ENCODE data around the gene SLC25A14. TPM values are rescaled to one million over a fixed set of nuclear protein-coding genes. Genes with fewer than 3 reads are reported as not detected.

The SLC25A14 gene, protein sequence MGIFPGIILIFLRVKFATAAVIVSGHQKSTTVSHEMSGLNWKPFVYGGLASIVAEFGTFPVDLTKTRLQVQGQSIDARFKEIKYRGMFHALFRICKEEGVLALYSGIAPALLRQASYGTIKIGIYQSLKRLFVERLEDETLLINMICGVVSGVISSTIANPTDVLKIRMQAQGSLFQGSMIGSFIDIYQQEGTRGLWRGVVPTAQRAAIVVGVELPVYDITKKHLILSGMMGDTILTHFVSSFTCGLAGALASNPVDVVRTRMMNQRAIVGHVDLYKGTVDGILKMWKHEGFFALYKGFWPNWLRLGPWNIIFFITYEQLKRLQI
- total RNA-seq: 8.3 and 11.6 TPM in 2 replicates

GRCh38 chrX:130339408-130340222 is at the start of gene SLC25A14:
Gene SLC25A14 (plus strand): TSS chrX:130339919. CDS start chrX:130340279, 360 bp downstream.

DNA sequence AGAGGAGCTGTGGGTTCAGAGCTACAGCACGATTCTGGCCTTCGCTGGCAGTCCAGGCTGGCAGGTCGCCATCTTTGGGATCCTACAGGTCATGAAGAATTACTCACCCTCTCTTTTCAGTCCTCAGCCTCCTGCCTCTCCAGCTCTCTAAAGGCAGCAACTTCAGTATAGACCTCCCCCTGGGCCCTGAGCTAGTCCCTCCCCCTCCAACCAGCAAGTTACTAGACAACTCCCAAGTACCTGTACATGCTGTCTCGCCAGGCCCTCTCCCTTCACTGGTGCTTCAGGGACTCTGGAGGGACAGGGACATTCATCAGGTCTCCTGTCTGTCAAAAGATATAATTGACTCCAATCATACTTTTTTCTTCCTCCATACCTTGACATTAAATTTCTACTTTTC is 45.8 kb downstream of the SLC25A14 start, which contains the start of gene GPR119:
Gene GPR119 (minus strand): TSS at position 155 of the 400 bp plus-strand sequence. CDS start 227 bp downstream, outside the sequence.

GRCh38 chrX:130401415-130402207 is 61.9 kb downstream of the SLC25A14 start, which contains the start of gene RBMX2:
Gene RBMX2 (plus strand): TSS chrX:130401987. CDS start chrX:130402033, 46 bp downstream.

Small RNA genes within 50 kb of the gene (small RNA-seq; reads per million reads assigned to genes)
- gene AL035423.1 (ENCODE audit: low replicate concordance): not detected
- not detected for gene RNU6-1130P (ENCODE audit: low replicate concordance)

Other genes with a start within 250 kb of the SLC25A14 start
- gene ELF4, start 229.4 kb upstream of the SLC25A14 start, total RNA-seq: 24.2 and 30.9 TPM in 2 replicates
- gene AIFM1, start 174.1 kb upstream of the SLC25A14 start, total RNA-seq: 15.9 and 25.4 TPM in 2 replicates
- gene RAB33A, start 168.0 kb upstream of the SLC25A14 start, total RNA-seq: 0.72 and 3.3 TPM in 2 replicates
- gene ZNF280C, start 71.0 kb upstream of the SLC25A14 start, total RNA-seq: 2.6 and 9.6 TPM in 2 replicates
- not detected in 2 replicates for gene GPR119, start 45.8 kb downstream of the SLC25A14 start, total RNA-seq
- 18.2 and 21.2 TPM in 2 replicates for gene RBMX2, start 62.1 kb downstream of the SLC25A14 start, total RNA-seq

Measured in placental pericyte (primary cell).